Right hindlimb (tissue), 1 donor: ENCODE results near the gene ASB2.

Source experiments
- DNase-seq: peaks from one replicate; pipeline ENCODE4 v3.0.0-alpha.2; 2018

The ASB2 gene, protein sequence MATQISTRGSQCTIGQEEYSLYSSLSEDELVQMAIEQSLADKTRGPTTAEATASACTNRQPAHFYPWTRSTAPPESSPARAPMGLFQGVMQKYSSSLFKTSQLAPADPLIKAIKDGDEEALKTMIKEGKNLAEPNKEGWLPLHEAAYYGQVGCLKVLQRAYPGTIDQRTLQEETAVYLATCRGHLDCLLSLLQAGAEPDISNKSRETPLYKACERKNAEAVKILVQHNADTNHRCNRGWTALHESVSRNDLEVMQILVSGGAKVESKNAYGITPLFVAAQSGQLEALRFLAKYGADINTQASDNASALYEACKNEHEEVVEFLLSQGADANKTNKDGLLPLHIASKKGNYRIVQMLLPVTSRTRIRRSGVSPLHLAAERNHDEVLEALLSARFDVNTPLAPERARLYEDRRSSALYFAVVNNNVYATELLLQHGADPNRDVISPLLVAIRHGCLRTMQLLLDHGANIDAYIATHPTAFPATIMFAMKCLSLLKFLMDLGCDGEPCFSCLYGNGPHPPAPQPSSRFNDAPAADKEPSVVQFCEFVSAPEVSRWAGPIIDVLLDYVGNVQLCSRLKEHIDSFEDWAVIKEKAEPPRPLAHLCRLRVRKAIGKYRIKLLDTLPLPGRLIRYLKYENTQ

GRCh38 chr14:93976477-93977057 lies at the start of gene ASB2:
Gene ASB2, minus strand, starts transcription at chr14:93976570. Its CDS starts 12,031 bp downstream, at chr14:93964539.
- DNase-seq = no peak

DNA sequence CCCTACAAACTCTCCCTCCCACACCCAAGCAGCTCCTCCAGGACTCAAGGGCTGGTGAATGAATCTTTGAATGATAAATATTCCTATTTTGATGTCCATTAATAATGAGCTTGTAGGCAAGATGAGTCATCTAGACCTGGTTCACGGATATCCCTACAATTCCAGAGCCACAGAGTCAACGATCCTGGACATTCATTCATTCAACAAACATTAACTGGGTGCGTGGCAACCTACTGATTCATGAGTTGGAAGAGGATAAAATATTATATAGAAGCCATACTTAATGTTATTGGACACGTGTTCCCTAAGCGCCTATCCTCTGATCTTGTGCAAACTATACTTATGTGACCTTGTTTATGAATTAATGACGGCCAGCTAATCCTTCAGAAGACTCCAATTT lies 49.4 kb upstream of the ASB2 start:
- DNase-seq = no peak

- no peak for DNase-seq
Measured at GRCh38 chr14:94024549-94024948, 48.2 kb upstream of the ASB2 start.

- DNase-seq = no peak
Measured at GRCh38 chr14:94022532-94023411, 46.4 kb upstream of the ASB2 start.

DNA sequence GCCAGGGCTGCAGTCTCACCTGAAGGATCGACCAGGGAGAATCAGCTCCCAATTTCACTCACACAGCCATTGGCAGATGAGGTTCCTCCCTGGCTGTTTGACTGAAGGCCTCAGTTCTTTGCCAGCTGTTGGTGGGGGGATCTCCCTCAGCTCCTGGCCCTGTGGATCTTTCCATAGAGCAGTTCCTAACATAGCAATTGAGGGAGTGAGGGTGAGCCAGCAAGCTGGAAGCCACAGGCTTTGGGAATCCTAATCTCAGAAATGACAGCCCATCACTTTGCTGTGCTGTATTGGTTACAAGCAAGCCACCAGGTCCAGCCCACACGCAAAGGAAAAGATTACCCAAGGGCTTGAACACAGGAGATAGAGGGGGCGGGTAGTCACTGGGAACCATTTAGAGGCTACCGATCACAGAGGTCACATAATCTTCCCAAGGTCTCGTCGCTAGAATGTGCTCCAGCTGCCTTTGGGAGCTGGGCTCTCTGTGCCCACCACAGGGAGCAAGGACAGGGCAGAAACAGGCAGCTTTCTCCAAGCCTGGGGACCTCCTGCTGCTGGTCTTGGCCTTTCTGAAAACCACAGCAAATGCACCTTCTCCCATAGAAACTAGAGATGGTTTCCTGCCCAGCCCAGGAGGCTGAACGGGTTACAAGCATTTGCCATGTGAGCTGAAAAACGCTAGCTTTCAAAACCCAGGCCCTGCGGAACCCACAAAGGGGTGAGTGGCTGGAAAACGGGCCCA lies 45.2 kb upstream of the ASB2 start:
- DNase-seq = no peak

- DNase-seq = no peak
Measured at GRCh38 chr14:94021001-94021400, 44.6 kb upstream of the ASB2 start.

DNA sequence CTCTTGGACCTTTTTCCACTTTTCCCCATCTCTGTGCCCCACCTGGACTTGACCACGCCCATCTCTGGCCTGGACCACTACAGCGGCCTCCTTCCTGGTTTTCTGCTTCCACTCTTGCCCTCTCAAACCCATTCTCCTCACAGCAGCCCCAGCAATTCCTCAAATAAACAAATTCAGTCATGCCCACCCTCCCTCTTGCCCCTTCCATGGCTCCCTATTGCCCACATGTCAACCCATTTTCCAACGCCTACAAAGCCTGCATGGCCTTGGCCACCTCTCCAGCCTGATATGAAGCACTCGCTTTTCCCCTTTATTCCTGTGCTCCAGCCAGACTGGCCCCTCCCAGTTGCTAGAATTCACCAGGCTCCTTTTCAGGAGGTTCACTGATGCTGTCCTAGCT lies 43.9 kb upstream of the ASB2 start:
- no peak for DNase-seq

GRCh38 chr14:94019329-94019728 lies 43.0 kb upstream of the ASB2 start:
- DNase-seq = no peak

DNA sequence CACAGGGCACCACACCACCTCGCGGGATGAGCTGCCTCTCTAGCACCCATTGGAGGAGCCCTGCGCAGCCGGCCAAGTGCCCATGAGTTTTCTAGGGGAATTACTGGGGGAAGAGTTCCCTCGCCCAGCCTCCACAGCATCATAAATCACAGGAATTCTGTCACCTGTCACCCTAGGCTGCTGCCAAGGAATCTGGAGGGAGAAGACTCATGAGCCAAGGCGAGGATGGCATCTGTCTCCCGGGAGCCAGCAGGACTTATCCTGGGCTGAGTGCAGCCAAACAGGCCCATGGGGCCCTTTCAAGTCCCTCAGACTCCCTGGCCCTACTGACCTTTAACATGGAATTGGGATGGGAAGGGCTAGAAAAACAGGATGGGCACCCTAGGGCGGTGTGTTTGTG lies 41.9 kb upstream of the ASB2 start:
- no peak for DNase-seq

DNA sequence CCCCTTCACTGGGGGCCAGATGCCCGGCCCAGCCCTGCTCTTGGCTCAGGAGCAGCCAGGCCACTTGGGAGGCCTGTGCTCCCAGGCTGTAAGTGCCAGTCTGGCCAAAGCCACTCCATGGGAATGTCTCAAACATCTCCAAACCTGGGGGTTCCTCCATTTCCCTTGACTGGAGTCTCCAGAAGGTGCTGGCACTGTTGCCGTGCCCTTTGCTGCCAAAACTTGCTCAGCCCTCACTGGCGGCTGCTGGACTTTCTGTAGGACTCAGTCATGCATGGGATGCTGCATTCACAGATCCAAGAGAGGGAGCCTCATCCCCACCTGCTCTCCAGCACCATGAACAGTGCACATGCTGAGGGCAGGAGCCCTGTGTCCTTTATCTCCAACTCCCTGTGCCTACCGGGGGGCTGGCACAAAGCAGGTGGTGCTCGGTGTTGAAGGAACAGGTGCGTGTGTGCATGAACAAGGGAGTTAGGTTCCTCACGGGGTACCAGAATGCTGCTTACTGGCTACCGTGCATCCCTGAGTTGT lies 40.1 kb upstream of the ASB2 start:
- DNase-seq = no peak

- DNase-seq = no peak
Measured at GRCh38 chr14:94015223-94015622, 38.9 kb upstream of the ASB2 start.

- DNase-seq = no peak
Measured at GRCh38 chr14:94014382-94014781, 38.0 kb upstream of the ASB2 start.

DNA sequence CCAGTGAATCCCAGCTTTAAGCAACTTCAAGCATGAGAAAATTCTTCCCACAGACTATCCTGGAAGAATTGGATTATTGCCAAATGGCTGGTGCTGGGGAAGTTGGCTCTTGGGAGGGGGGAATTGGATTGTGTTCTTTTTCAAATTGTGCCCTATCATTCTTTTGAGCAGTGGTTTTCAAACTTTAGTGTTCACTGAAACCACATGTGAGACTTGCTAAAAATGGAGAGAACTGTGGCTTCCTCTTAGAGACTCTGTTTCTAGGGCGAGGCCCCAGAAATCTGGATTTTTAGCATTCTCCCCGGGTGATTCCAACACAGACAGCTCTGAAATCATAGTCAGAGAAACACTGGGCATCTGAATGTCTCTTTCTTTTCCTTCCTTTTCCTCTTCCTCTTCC lies 35.4 kb upstream of the ASB2 start:
- DNase-seq = no peak

DNA sequence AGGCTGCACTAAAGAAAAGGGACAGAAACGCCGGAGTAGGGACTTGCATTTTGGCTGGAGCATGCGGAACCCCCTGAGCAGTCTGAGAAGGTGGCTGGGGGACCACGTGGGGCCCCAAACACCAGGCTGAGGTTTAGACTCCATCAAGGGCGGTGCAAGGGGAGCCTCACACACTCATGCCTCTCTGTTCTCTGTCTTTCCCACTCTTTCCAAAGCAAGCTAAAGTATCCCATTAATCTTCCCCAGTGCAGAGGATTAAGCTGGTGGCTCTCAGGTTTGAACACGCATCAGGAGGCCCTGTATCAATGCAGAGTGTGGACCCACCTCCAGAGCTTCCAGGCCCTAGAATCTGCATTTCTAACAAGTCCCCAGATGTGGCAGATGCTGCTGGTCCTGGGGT lies 34.3 kb upstream of the ASB2 start:
- DNase-seq = no peak

GRCh38 chr14:94009767-94010166 lies 33.4 kb upstream of the ASB2 start:
- no peak for DNase-seq

GRCh38 chr14:94008234-94008633 lies 31.9 kb upstream of the ASB2 start:
- DNase-seq = no peak

GRCh38 chr14:94005324-94006073 lies 29.1 kb upstream of the ASB2 start:
- DNase-seq = no peak

DNA sequence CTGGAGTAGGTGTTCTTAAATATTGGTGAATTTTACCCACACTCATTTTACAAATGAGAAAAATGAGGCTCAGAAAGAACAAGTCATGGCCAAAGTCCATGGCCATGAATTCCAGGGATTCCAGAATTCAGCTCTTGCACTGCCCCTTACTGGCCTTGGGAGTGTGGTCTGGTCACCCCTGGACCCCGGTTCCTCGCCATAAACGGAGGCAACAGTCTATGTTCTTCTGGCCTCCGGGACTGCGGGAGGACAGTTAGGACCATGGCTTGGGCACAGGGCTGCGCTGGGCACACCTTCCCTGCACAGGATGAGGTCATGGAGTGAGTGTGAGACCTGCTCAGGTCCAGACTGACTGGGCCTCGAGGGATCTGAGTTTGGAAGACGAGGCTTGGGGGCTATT lies 27.6 kb upstream of the ASB2 start:
- DNase-seq = no peak

- no peak for DNase-seq
Measured at GRCh38 chr14:94003397-94003796, 27.0 kb upstream of the ASB2 start.

DNA sequence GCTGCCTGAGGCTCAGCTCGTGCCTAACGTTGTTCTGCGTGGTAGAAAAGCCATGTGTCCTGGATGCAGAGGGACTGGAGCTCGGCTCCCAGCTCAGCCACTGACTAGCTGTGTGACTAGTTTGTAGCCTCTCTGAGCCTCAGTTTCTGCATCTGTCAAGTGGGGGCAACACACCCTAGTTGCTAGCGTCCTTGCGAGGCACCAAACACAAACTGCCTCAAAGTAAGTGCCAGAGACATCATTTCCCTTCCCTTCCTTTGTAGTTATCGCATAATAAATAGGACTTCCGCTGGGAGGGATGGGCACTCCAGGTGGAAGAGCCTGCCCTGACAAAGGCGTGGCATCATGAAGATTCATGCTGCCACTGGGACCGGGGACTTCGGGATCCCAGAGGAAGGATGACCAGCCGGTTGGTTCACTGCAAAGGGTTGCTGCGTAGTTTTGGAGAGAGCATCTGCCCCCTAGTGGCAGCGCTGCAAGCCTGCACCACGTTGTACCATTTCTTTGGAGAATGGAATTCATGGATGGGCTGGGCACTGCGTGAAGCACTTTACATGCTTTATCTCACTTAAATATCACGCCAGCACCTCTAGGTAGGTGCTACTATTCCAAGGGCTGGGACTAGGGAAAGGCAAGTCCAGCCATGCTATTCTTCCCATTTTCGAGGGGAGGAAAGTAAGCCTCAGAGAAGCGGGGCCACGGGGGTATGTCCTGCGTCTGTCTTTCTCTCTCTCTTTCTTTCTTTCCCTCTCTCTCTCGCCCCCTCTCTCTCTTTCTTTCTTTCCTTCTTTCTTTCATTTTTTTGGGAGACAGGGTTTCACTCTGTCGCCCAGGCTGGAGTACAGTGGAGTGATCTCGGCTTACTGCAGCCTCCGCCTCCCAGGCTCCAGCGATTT lies 25.4 kb upstream of the ASB2 start:
- DNase-seq = peak; percentile 59
